HAP-1 (cell line): ENCODE data around the gene ARFIP1.
"Not testable (repeated sequence)": the region's sequence is repeated elsewhere in the genome, so short reads cannot be mapped to it uniquely, and the experiment has no call there.

Source experiments
- DNase-seq, 2 experiments: peaks; one replicate each; pipeline ENCODE4 v3.0.0-alpha.2; 2016 to 2020; ENCODE audit warnings: low spot score in 2 of 2
- H3K27me3 ChIP-seq: fragments of 250-450 bp; sonication (Bioruptor Pico); 2 replicates; pipeline ENCODE4 v1.5.1; 2020; ENCODE audit warnings: low read depth, mild to moderate bottlenecking, moderate library complexity
- H3K36me3 ChIP-seq: fragments of 250-450 bp; sonication (Bioruptor Pico); replicated peaks from 2 replicates; pipeline ENCODE4 v1.5.1; 2020; ENCODE audit warnings: mild to moderate bottlenecking
- H3K4me1 ChIP-seq: fragments of 250-450 bp; sonication (Bioruptor Pico); 2 replicates; pipeline ENCODE4 v1.5.1; 2020; ENCODE audit warnings: mild to moderate bottlenecking
- H3K4me3 ChIP-seq: fragments of 250-450 bp; sonication (Bioruptor Pico); 2 replicates; pipeline ENCODE4 v1.5.1; 2020; ENCODE audit warnings: mild to moderate bottlenecking, moderate library complexity
- H3K9me3 ChIP-seq: fragments of 250-450 bp; sonication (Bioruptor Pico); 2 replicates; pipeline ENCODE4 v1.5.1; 2020; ENCODE audit warnings: mild to moderate bottlenecking, moderate library complexity
- in situ Hi-C: fragments of 300-500 bp; cut with MboI; formaldehyde crosslinking; loops from 3 replicates; pipeline ENCODE4 v1.14.3; 2020; ENCODE audit warnings: low sequenced_read_pairs, inconsistent platforms, mixed read lengths

ARFIP1 gene

GRCh38 chr4:152779513-152780266, at the start of gene ARFIP1, which contains the start of gene TIGD4:
Gene ARFIP1 (plus strand): TSS chr4:152779954. CDS start chr4:152829634, 49,680 bp downstream.
Gene TIGD4 (minus strand): TSS chr4:152779730. CDS start chr4:152771004, 8,726 bp downstream.
- Histone ChIP-seq H3K9me3 (no peaks in the 10 kb centered on the region), H3K4me1 (no peaks in the 10 kb centered on the region; the same call in none of the 2 replicates), H3K36me3 (no peaks in the 10 kb centered on the region), H3K27me3 (no peaks in the 10 kb centered on the region), H3K4me3 (peak within 1 kb of the TSS; percentile 93)
- DNase-seq, result peak; percentile 91 to 98
- in situ Hi-C loops, result no loop called here

- in situ Hi-C loops, result no loop called here
- Histone ChIP-seq H3K36me3 (no peaks in the 10 kb centered on the region), H3K9me3 (no peaks in the 10 kb centered on the region), H3K4me3 (no peak overlapping the region), H3K4me1 (peaks cover 10% of the 10 kb centered on the region), H3K27me3 (no peaks in the 10 kb centered on the region)
- no peak for DNase-seq
Measured at GRCh38 chr4:152731997-152732396, 47.8 kb upstream of the ARFIP1 start.

GRCh38 chr4:152734015-152734698, 45.6 kb upstream of the ARFIP1 start:
- Histone ChIP-seq H3K27me3 (no peaks in the 10 kb centered on the region), H3K36me3 (no peaks in the 10 kb centered on the region), H3K4me1 (peaks cover 10% of the 10 kb centered on the region), H3K4me3 (no peak overlapping the region), H3K9me3 (no peaks in the 10 kb centered on the region)
- in situ Hi-C loops, result no loop called here
- peak in 1 of 2 experiments; percentile 15 for DNase-seq

- DNase-seq, result peak; percentile 23 to 69
- Histone ChIP-seq H3K36me3 (no peaks in the 10 kb centered on the region), H3K4me3 (no peak overlapping the region), H3K27me3 (no peaks in the 10 kb centered on the region), H3K4me1 (peaks cover 10% of the 10 kb centered on the region), H3K9me3 (no peaks in the 10 kb centered on the region)
- in situ Hi-C loops, result loop anchor here (5.0 kb wide), 1 partner anchor 232 kb away; no protein-coding TSS in a partner anchor
Measured at GRCh38 chr4:152734699-152735050, 45.1 kb upstream of the ARFIP1 start.

- in situ Hi-C loops, result loop anchor here (5.0 kb wide), 1 partner anchor 233 kb away; no protein-coding TSS in a partner anchor
- no peaks in the 10 kb centered on the region for H3K27me3 ChIP-seq
- DNase-seq, result peak in 1 of 2 experiments; percentile 60
- H3K4me1 ChIP-seq, result peaks cover 10% of the 10 kb centered on the region
- no peak overlapping the region for H3K4me3 ChIP-seq
- no peaks in the 10 kb centered on the region for H3K36me3 ChIP-seq
- H3K9me3 ChIP-seq, result no peaks in the 10 kb centered on the region
Measured at GRCh38 chr4:152735396-152735859, 44.3 kb upstream of the ARFIP1 start.

- Histone ChIP-seq H3K36me3 (no peaks in the 10 kb centered on the region), H3K4me3 (no peak overlapping the region), H3K27me3 (no peaks in the 10 kb centered on the region), H3K4me1 (peaks cover 10% of the 10 kb centered on the region), H3K9me3 (no peaks in the 10 kb centered on the region)
- no peak for DNase-seq
- in situ Hi-C loops, result loop anchor here (5.0 kb wide), 1 partner anchor 234 kb away; no protein-coding TSS in a partner anchor
Measured at GRCh38 chr4:152735906-152736305, 43.8 kb upstream of the ARFIP1 start.

- Histone ChIP-seq H3K36me3 (no peaks in the 10 kb centered on the region), H3K4me3 (no peak overlapping the region), H3K27me3 (no peaks in the 10 kb centered on the region), H3K4me1 (peaks cover 10% of the 10 kb centered on the region), H3K9me3 (no peaks in the 10 kb centered on the region)
- in situ Hi-C loops, result loop anchor here (5.0 kb wide), 1 partner anchor 237 kb away; no protein-coding TSS in a partner anchor
- no peak for DNase-seq
Measured at GRCh38 chr4:152738827-152739226, 40.9 kb upstream of the ARFIP1 start.

- Histone ChIP-seq H3K27me3 (no peaks in the 10 kb centered on the region), H3K4me1 (no peaks in the 10 kb centered on the region), H3K9me3 (no peaks in the 10 kb centered on the region; the same call in 1 of the 2 replicates), H3K4me3 (no peak overlapping the region), H3K36me3 (no peaks in the 10 kb centered on the region)
- DNase-seq, result no peak
- in situ Hi-C loops, result no loop called here
Measured at GRCh38 chr4:152747444-152747843, 32.3 kb upstream of the ARFIP1 start.

GRCh38 chr4:152748619-152749018, 31.1 kb upstream of the ARFIP1 start:
- no peak for DNase-seq
- no peaks in the 10 kb centered on the region for H3K36me3 ChIP-seq
- H3K27me3 ChIP-seq, result no peaks in the 10 kb centered on the region
- no peaks in the 10 kb centered on the region for H3K4me1 ChIP-seq
- in situ Hi-C loops, result no loop called here
- H3K4me3 ChIP-seq, result no peak overlapping the region
- H3K9me3 ChIP-seq, result no peaks in the 10 kb centered on the region; the same call in 1 of the 2 replicates

GRCh38 chr4:152763796-152764195, 16.0 kb upstream of the ARFIP1 start:
- no peak for DNase-seq
- H3K4me3 ChIP-seq, result no peak overlapping the region
- no peaks in the 10 kb centered on the region for H3K9me3 ChIP-seq
- in situ Hi-C loops, result no loop called here
- no peaks in the 10 kb centered on the region for H3K27me3 ChIP-seq
- no peaks in the 10 kb centered on the region for H3K36me3 ChIP-seq
- H3K4me1 ChIP-seq, result no peaks in the 10 kb centered on the region

- DNase-seq, H3K36me3 ChIP-seq, in situ Hi-C loops: not testable (repeated sequence)
Measured at GRCh38 chr4:152765069-152765737, 14.6 kb upstream of the ARFIP1 start.

GRCh38 chr4:152771741-152772533, 7.8 kb upstream of the ARFIP1 start:
- H3K4me3 ChIP-seq, result no peak overlapping the region

More at GRCh38 chr4:152765069-152765737, 14.6 kb upstream of the ARFIP1 start:
- H3K4me3 ChIP-seq, H3K4me1 ChIP-seq, H3K9me3 ChIP-seq, H3K27me3 ChIP-seq: not testable (repeated sequence)

GRCh38 chr4:152773339-152773738, 6.4 kb upstream of the ARFIP1 start:
- DNase-seq, result no peak
- in situ Hi-C loops, result no loop called here

More at GRCh38 chr4:152771741-152772533, 7.8 kb upstream of the ARFIP1 start:
- in situ Hi-C loops, result no loop called here
- H3K9me3 ChIP-seq, result no peaks in the 10 kb centered on the region
- no peaks in the 10 kb centered on the region for H3K36me3 ChIP-seq
- no peak for DNase-seq
- no peaks in the 10 kb centered on the region for H3K4me1 ChIP-seq
- no peaks in the 10 kb centered on the region for H3K27me3 ChIP-seq

More at GRCh38 chr4:152773339-152773738, 6.4 kb upstream of the ARFIP1 start:
- no peaks in the 10 kb centered on the region for H3K9me3 ChIP-seq
- no peaks in the 10 kb centered on the region; the same call in 1 of the 2 replicates for H3K4me1 ChIP-seq
- H3K27me3 ChIP-seq, result no peaks in the 10 kb centered on the region
- no peak overlapping the region for H3K4me3 ChIP-seq
- H3K36me3 ChIP-seq, result no peaks in the 10 kb centered on the region
